ENCODE results near the gene SRD5A3.
"Not testable (repeated sequence)": the region's sequence is repeated elsewhere in the genome, so short reads cannot be mapped to it uniquely, and the experiment has no call there.

Gene SRD5A3

DNA sequence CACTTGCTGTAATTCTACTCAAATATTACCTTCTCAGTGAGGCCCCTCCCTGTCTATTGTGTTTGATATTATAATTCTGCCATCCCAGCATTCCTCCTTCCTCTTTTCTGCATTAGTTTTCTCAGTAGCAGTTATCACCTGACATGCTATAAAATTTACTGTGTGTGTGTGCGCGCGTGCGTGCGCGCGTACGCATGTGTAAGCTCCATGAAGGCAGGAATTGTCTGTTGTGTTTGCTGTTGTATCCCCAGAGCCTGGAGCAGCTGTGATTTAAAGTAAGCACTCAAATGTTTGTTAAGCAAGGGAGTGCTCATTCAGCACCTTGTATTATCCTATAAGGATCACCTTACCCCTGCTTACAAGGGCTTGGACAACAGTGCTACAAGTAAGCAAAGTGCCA, 8.6 kb downstream of the SRD5A3 start:
- TF ChIP-seq, protein P1, sequence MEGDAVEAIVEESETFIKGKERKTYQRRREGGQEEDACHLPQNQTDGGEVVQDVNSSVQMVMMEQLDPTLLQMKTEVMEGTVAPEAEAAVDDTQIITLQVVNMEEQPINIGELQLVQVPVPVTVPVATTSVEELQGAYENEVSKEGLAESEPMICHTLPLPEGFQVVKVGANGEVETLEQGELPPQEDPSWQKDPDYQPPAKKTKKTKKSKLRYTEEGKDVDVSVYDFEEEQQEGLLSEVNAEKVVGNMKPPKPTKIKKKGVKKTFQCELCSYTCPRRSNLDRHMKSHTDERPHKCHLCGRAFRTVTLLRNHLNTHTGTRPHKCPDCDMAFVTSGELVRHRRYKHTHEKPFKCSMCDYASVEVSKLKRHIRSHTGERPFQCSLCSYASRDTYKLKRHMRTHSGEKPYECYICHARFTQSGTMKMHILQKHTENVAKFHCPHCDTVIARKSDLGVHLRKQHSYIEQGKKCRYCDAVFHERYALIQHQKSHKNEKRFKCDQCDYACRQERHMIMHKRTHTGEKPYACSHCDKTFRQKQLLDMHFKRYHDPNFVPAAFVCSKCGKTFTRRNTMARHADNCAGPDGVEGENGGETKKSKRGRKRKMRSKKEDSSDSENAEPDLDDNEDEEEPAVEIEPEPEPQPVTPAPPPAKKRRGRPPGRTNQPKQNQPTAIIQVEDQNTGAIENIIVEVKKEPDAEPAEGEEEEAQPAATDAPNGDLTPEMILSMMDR (conservative IDR thresholded peaks at IDR 0.05; ENCODE audit: low read depth, low read length), result no peak
- no peak for DNase-seq (ENCODE audit: low read depth)

GRCh38 chr4:55355555-55355954, 9.5 kb downstream of the SRD5A3 start:
- DNase-seq (ENCODE audit: low read depth), result no peak
- H3K4me3 ChIP-seq (ENCODE audit: low read depth, low read length), result no peak overlapping the region
- TF ChIP-seq, protein P1 (conservative IDR thresholded peaks at IDR 0.05; ENCODE audit: low read depth, low read length), result no peak

More for the DNA sequence above, 8.6 kb downstream of the SRD5A3 start:
- H3K4me3 ChIP-seq (ENCODE audit: low read depth, low read length), result no peak overlapping the region

- peak; percentile 64 for DNase-seq (ENCODE audit: low read depth)
- no peak overlapping the region for H3K4me3 ChIP-seq (ENCODE audit: low read depth, low read length)
- TF ChIP-seq, protein P1 (conservative IDR thresholded peaks at IDR 0.05; ENCODE audit: low read depth, low read length), result no peak
These were observed 11.0 kb downstream of the SRD5A3 start for GRCh38 chr4:55356991-55357461.

- TF ChIP-seq, protein P1 (conservative IDR thresholded peaks at IDR 0.05; ENCODE audit: low read depth, low read length), result no peak
- no peak for DNase-seq (ENCODE audit: low read depth)
- no peak overlapping the region for H3K4me3 ChIP-seq (ENCODE audit: low read depth, low read length)
These were observed 12.2 kb downstream of the SRD5A3 start for GRCh38 chr4:55358246-55358645.

- TF ChIP-seq, protein P1 (conservative IDR thresholded peaks at IDR 0.05; ENCODE audit: low read depth, low read length), result no peak
- peak; percentile 72 for DNase-seq (ENCODE audit: low read depth)
- no peak overlapping the region for H3K4me3 ChIP-seq (ENCODE audit: low read depth, low read length)
These were observed 12.6 kb downstream of the SRD5A3 start for GRCh38 chr4:55358668-55359067.

- TF ChIP-seq, protein P1 (conservative IDR thresholded peaks at IDR 0.05; ENCODE audit: low read depth, low read length), result no peak
- H3K4me3 ChIP-seq (ENCODE audit: low read depth, low read length), result no peak overlapping the region
- DNase-seq (ENCODE audit: low read depth), result no peak
These were observed 13.4 kb downstream of the SRD5A3 start for GRCh38 chr4:55359397-55359916.

- DNase-seq (ENCODE audit: low read depth); H3K4me3 ChIP-seq (ENCODE audit: low read depth, low read length): not testable (repeated sequence)
These were observed 16.9 kb downstream of the SRD5A3 start for GRCh38 chr4:55362938-55363337.
